Sigmoid colon (tissue), 7 donors: ENCODE measurements around the gene GPHA2. TPM values are rescaled to one million over a fixed set of nuclear protein-coding genes. Genes with fewer than 3 reads are reported as not detected.
"Not testable (repeated sequence)": the region's sequence is repeated elsewhere in the genome, so short reads cannot be mapped to it uniquely, and the experiment has no call there.

Experiments used
- DNase-seq: peaks from one replicate; pipeline ENCODE4 v3.0.0-alpha.2; 2019
- H3K27ac ChIP-seq, 4 donors: fragments of 200-600 bp; sonication (generic); one replicate each; pipeline ENCODE4 v1.5.1; 2016 to 2019; ENCODE audit warnings: mild to moderate bottlenecking in 1 of 4
- H3K27me3 ChIP-seq, 3 donors: fragments of 200-600 bp; sonication (generic); one replicate each; pipeline ENCODE4 v1.5.1; 2019; ENCODE audit warnings: mild to moderate bottlenecking in 1 of 3
- H3K36me3 ChIP-seq, 4 donors: fragments of 200-600 bp; sonication (generic); one replicate each; pipeline ENCODE4 v1.5.1; 2016 to 2019
- H3K4me1 ChIP-seq, 4 donors: fragments of 200-600 bp; sonication (generic); one replicate each; pipeline ENCODE4 v1.5.1; 2017 to 2019
- H3K4me3 ChIP-seq, 4 donors: fragments of 200-600 bp; sonication (generic); one replicate each; pipeline ENCODE4 v1.5.1; 2017 to 2019; ENCODE audit warnings: mild to moderate bottlenecking in 2 of 4, moderate library complexity in 1 of 4
- H3K9me3 ChIP-seq, 4 donors: fragments of 200-600 bp in 3 of 4; sonication (generic) in 3 of 4; one replicate each; pipeline versions ENCODE4 v1.5.1 to v1.6.1; 2013 to 2019
- CTCF ChIP-seq, 4 experiments: fragments of 450-650 bp in 3 of 4; fragments of 200-600 bp in 1 of 4; IDR thresholded peaks; one replicate each; pipeline ENCODE4 v1.5.1; 2016 to 2019; ENCODE audit warnings: antibody characterized with exemption in 4 of 4, mild to moderate bottlenecking in 3 of 4, moderate library complexity in 2 of 4
- EP300 ChIP-seq, 4 donors: sonication (generic); formaldehyde crosslinking; IDR thresholded peaks; one replicate each; pipeline ENCODE4 v1.6.1; 2017; ENCODE audit warnings: antibody characterized with exemption in 4 of 4
- POLR2A ChIP-seq, 2 donors: fragments of 450-650 bp; IDR thresholded peaks; one replicate each; pipeline ENCODE4 v1.6.1; 2016; ENCODE audit warnings: antibody characterized with exemption in 2 of 2, mild to moderate bottlenecking in 2 of 2, moderate library complexity in 2 of 2
- POLR2AphosphoS5 ChIP-seq, 4 donors: sonication (generic); formaldehyde crosslinking; IDR thresholded peaks; one replicate each; pipeline ENCODE4 v1.6.1; 2017; ENCODE audit warnings: antibody characterized with exemption in 4 of 4
- WGBS, 2 donors: extraction: QIAGEN DNeasy Blood & Tissue Kit; methylation state at CpG; one replicate each; pipeline ENCODE4 v1.1.7; 2013; 5-methylcytosine and 5-hydroxymethylcytosine counted together
- intact Hi-C: fragments of 100-400 bp; cut with DNase I; formaldehyde crosslinking; loops from one replicate; pipeline ENCODE4 v1.15.1; 2023
- polyA plus RNA-seq, 3 donors: library from polyadenylated mRNA; stranded (reverse); fragments of 200-250 nt; gene quantifications; one replicate each; pipeline ENCODE4 v1.2.3, GENCODE V29; 2013
- total RNA-seq, 4 donors: library from RNA; depleted of rRNA; stranded (reverse); fragments of >200 nt; gene quantifications; one replicate each; pipeline ENCODE4 v1.1.0, GENCODE V29; 2016
- donor health status: healthy with polysubstance abuse.
- donor health status: Bipolar disorder and iron deficiency.
- donor health status: healthy.

The GPHA2 gene, protein sequence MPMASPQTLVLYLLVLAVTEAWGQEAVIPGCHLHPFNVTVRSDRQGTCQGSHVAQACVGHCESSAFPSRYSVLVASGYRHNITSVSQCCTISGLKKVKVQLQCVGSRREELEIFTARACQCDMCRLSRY
- total RNA-seq (1 to 10 TPM in 1 of 4 donors, not detected in 3; 2.9 TPM), polyA plus RNA-seq (under 1 TPM in 1 of 3 donors, not detected in 2; 0.47 TPM)

- Histone ChIP-seq H3K27me3 (no peaks in the 10 kb centered on the region), H3K9me3 (no peaks in the 10 kb centered on the region), H3K36me3 (peaks cover 10 to 47% (median 36%) of the 10 kb centered on the region in 4 donors), H3K4me1 (peaks cover 0 to 9% (median 0%) of the 10 kb centered on the region in 4 donors), H3K27ac (no peak within 1 kb of the TSS), H3K4me3 (no peak within 1 kb of the TSS)
- DNase-seq, result no peak
- intact Hi-C loops, result no loop called here
- TF ChIP-seq POLR2A (IDR thresholded peaks at IDR 0.05) (no peak), EP300 (IDR thresholded peaks at IDR 0.05) (no peak), POLR2AphosphoS5 (IDR thresholded peaks at IDR 0.05) (no peak), CTCF (IDR thresholded peaks at IDR 0.05) (no peak)
- WGBS, 2 donors, result 73 to 77% methylated on average over 14 of the region's 14 CpGs
These were observed at the start of gene GPHA2 for GRCh38 chr11:64935359-64936081. GPHA2 (minus strand) TSS chr11:64935893; CDS start chr11:64935460, 433 bp downstream.

DNA sequence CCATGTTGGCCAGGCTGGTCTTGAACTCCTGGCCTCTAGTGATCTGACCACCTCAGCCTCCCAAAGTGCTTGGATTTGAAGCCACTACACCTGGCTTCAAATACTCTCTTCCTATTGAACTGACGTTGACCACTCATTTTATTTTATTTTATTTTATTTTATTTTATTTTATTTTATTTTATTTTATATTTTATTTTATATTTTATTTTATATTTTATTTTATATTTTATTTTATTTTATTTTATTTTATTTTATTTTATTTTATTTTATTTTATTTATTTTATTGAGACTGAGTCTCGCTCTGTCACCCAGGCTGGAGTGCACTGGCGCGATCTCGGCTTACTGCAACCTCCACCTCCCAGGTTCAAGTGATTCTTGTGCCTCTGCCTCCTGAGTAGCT lies 47.6 kb upstream of the GPHA2 start:
- H3K27ac ChIP-seq, H3K4me3 ChIP-seq, intact Hi-C loops, H3K27me3 ChIP-seq, H3K36me3 ChIP-seq, H3K9me3 ChIP-seq, H3K4me1 ChIP-seq, DNase-seq: not testable (repeated sequence)
- WGBS, 2 donors, result 88 to 91% methylated on average over 5 of the region's 5 CpGs

- DNase-seq, result no peak
- Histone ChIP-seq H3K36me3 (no peaks in the 10 kb centered on the region), H3K4me1 (peaks cover 0 to 8% (median 8%) of the 10 kb centered on the region in 4 donors), H3K27me3 (no peaks in the 10 kb centered on the region), H3K4me3 (no peak overlapping the region), H3K9me3 (no peaks in the 10 kb centered on the region), H3K27ac (no peak overlapping the region)
- TF ChIP-seq EP300 (IDR thresholded peaks at IDR 0.05), result no peak
- no peak for TF ChIP-seq POLR2A (IDR thresholded peaks at IDR 0.05)
- TF ChIP-seq POLR2AphosphoS5 (IDR thresholded peaks at IDR 0.05), result no peak
- no peak for TF ChIP-seq CTCF (IDR thresholded peaks at IDR 0.05)
- 73 to 77% methylated on average over 2 of the region's 2 CpGs for WGBS, 2 donors
- intact Hi-C loops, result no loop called here
These were observed 41.0 kb upstream of the GPHA2 start for GRCh38 chr11:64976651-64977050.

- no peak overlapping the region for H3K4me3 ChIP-seq
- DNase-seq, result no peak
- TF ChIP-seq POLR2A (IDR thresholded peaks at IDR 0.05) (no peak), CTCF (IDR thresholded peaks at IDR 0.05) (no peak), POLR2AphosphoS5 (IDR thresholded peaks at IDR 0.05) (no peak), EP300 (IDR thresholded peaks at IDR 0.05) (no peak)
- H3K27ac ChIP-seq, result no peak overlapping the region
- WGBS, 2 donors, result 79% methylated on average over 5 of the region's 5 CpGs
- no peaks in the 10 kb centered on the region for H3K9me3 ChIP-seq
- H3K27me3 ChIP-seq, result no peaks in the 10 kb centered on the region
- intact Hi-C loops, result no loop called here
- peaks cover 0 to 12% (median 10%) of the 10 kb centered on the region in 4 donors for H3K4me1 ChIP-seq
- no peaks in the 10 kb centered on the region for H3K36me3 ChIP-seq
These were observed 38.4 kb upstream of the GPHA2 start for GRCh38 chr11:64974124-64974523.

- TF ChIP-seq POLR2A (IDR thresholded peaks at IDR 0.05) (no peak), EP300 (IDR thresholded peaks at IDR 0.05) (no peak), CTCF (IDR thresholded peaks at IDR 0.05) (no peak), POLR2AphosphoS5 (IDR thresholded peaks at IDR 0.05) (peak; percentile 3 to 68 (median 39))
- Histone ChIP-seq H3K4me3 (peak within 1 kb of the TSS; percentile 13 to 42 (median 30)), H3K27me3 (no peaks in the 10 kb centered on the region), H3K36me3 (no peaks in the 10 kb centered on the region), H3K27ac (peak within 1 kb of the TSS in 1 of 4 donors; percentile 30), H3K4me1 (peaks cover 0 to 12% (median 10%) of the 10 kb centered on the region in 4 donors), H3K9me3 (no peaks in the 10 kb centered on the region)
- peak; percentile 93 for DNase-seq
- intact Hi-C loops, result no loop called here
- 23 to 35% methylated on average over 69 of the region's 69 CpGs for WGBS, 2 donors
These were observed 35.9 kb upstream of the GPHA2 start, which contains the start of gene MAJIN for GRCh38 chr11:64971421-64972233. MAJIN (minus strand) TSS chr11:64972108; CDS start chr11:64959405, 12,703 bp downstream.
